Measurements from ENCODE around the gene ADIRF. TPM values are rescaled to one million over a fixed set of nuclear protein-coding genes. Genes with fewer than 3 reads are reported as not detected.
"Not testable (repeated sequence)": the region's sequence is repeated elsewhere in the genome, so short reads cannot be mapped to it uniquely, and the experiment has no call there.

Gene ADIRF
- total RNA-seq, 1 donor from 2014 or later, result not detected

GRCh38 chr10:86979977-86980448, 11.7 kb downstream of the ADIRF start:
- no peaks in the 10 kb centered on the region for H3K9me3 ChIP-seq (ENCODE audit: insufficient read depth, low read depth, low read length)
- no peaks in the 10 kb centered on the region for H3K27me3 Mint-ChIP-seq (ENCODE audit: low read depth, unreplicated experiment)
- H3K4me2 ChIP-seq (ENCODE audit: low read length), result no peak overlapping the region
- no peak overlapping the region for H3K27ac ChIP-seq (ENCODE audit: low read depth, low read length)
- FAIRE-seq (no peak), DNase-seq (ENCODE audit: low read depth) (no peak)
- H3K36me3 ChIP-seq (ENCODE audit: insufficient read depth, low read length), result no peaks in the 10 kb centered on the region
- H3K9me3 Mint-ChIP-seq (ENCODE audit: unreplicated experiment), result no peaks in the 10 kb centered on the region
- H3K9ac ChIP-seq (ENCODE audit: low read length), result no peak overlapping the region
- no peak overlapping the region for H3K4me3 Mint-ChIP-seq (ENCODE audit: unreplicated experiment)
- H3K36me3 Mint-ChIP-seq (ENCODE audit: low read depth, unreplicated experiment), result no peaks in the 10 kb centered on the region
- no peaks in the 10 kb centered on the region for H3K4me1 ChIP-seq (ENCODE audit: insufficient read depth, low read length)
- TF ChIP-seq CTCF (IDR thresholded peaks at IDR 0.05; ENCODE audit: insufficient read depth, low read depth, low read length), result no peak
- no peak for TF ChIP-seq EZH2 (IDR thresholded peaks at IDR 0.05; ENCODE audit: insufficient read depth, low read length)
- H3K27ac Mint-ChIP-seq (ENCODE audit: unreplicated experiment), result peak overlapping the region; percentile 26
- H2AFZ ChIP-seq (ENCODE audit: low read depth, low read length), result no peak overlapping the region
- no peaks in the 10 kb centered on the region for H3K27me3 ChIP-seq (ENCODE audit: insufficient read depth, low read length)
- H4K20me1 ChIP-seq (ENCODE audit: insufficient read depth, low read length), result no peaks in the 10 kb centered on the region
- no peak overlapping the region for H3K4me3 ChIP-seq (ENCODE audit: insufficient read depth, low read depth, low read length)
- peaks cover 10% of the 10 kb centered on the region for H3K4me1 Mint-ChIP-seq (ENCODE audit: low read depth, unreplicated experiment)
- H3K79me2 ChIP-seq (ENCODE audit: insufficient read depth, low read length), result no peaks in the 10 kb centered on the region

DNA sequence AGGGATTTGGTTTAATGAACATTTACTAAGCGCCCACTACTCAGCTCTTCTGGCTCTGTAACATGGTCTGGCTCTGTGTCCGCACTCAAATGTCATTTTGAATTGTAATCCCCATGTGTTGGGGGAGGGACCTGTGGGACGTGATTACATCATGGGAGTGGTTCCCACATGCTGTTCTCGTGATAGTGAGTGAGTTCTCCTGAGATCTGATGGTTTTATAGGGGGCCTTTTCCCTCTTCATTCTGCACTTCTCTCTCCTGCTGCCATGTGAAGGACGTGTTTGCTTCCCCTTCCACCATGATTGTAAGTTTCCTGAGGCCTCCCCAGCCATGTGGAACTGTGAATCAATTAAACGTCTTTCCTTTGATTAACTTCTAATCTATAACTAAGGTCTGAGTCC, 12.7 kb downstream of the ADIRF start:
- not testable (repeated sequence) for H3K9ac ChIP-seq (ENCODE audit: low read length); H3K27me3 Mint-ChIP-seq (ENCODE audit: low read depth, unreplicated experiment)

GRCh38 chr10:86981716-86982115, 13.4 kb downstream of the ADIRF start:
- Mint-ChIP-seq H3K36me3 (ENCODE audit: low read depth, unreplicated experiment) (no peaks in the 10 kb centered on the region), H3K9me3 (ENCODE audit: unreplicated experiment) (no peaks in the 10 kb centered on the region), H3K4me1 (ENCODE audit: low read depth, unreplicated experiment) (peaks cover 10% of the 10 kb centered on the region), H3K27me3 (ENCODE audit: low read depth, unreplicated experiment) (no peaks in the 10 kb centered on the region), H3K4me3 (ENCODE audit: unreplicated experiment) (no peak overlapping the region), H3K27ac (ENCODE audit: unreplicated experiment) (no peak overlapping the region)
- Histone ChIP-seq H3K79me2 (ENCODE audit: insufficient read depth, low read length) (no peaks in the 10 kb centered on the region), H3K27me3 (ENCODE audit: insufficient read depth, low read length) (no peaks in the 10 kb centered on the region), H3K4me1 (ENCODE audit: insufficient read depth, low read length) (no peaks in the 10 kb centered on the region), H3K27ac (ENCODE audit: low read depth, low read length) (no peak overlapping the region), H2AFZ (ENCODE audit: low read depth, low read length) (no peak overlapping the region), H3K36me3 (ENCODE audit: insufficient read depth, low read length) (no peaks in the 10 kb centered on the region), H3K4me2 (ENCODE audit: low read length) (no peak overlapping the region), H3K9me3 (ENCODE audit: insufficient read depth, low read depth, low read length) (no peaks in the 10 kb centered on the region), H4K20me1 (ENCODE audit: insufficient read depth, low read length) (no peaks in the 10 kb centered on the region), H3K9ac (ENCODE audit: low read length) (no peak overlapping the region), H3K4me3 (ENCODE audit: insufficient read depth, low read depth, low read length) (no peak overlapping the region)
- TF ChIP-seq CTCF (IDR thresholded peaks at IDR 0.05; ENCODE audit: insufficient read depth, low read depth, low read length), result no peak
- TF ChIP-seq EZH2 (IDR thresholded peaks at IDR 0.05; ENCODE audit: insufficient read depth, low read length), result no peak
- FAIRE-seq (no peak), DNase-seq (ENCODE audit: low read depth) (no peak)

More for the DNA sequence above, 12.7 kb downstream of the ADIRF start:
- H3K4me3 ChIP-seq (ENCODE audit: insufficient read depth, low read depth, low read length); H3K27me3 ChIP-seq (ENCODE audit: insufficient read depth, low read length); H3K79me2 ChIP-seq (ENCODE audit: insufficient read depth, low read length); H3K4me1 ChIP-seq (ENCODE audit: insufficient read depth, low read length); H3K9me3 Mint-ChIP-seq (ENCODE audit: unreplicated experiment); H3K36me3 ChIP-seq (ENCODE audit: insufficient read depth, low read length); H3K36me3 Mint-ChIP-seq (ENCODE audit: low read depth, unreplicated experiment); H3K27ac ChIP-seq (ENCODE audit: low read depth, low read length); H3K4me3 Mint-ChIP-seq (ENCODE audit: unreplicated experiment); H3K27ac Mint-ChIP-seq (ENCODE audit: unreplicated experiment); H3K4me2 ChIP-seq (ENCODE audit: low read length); H4K20me1 ChIP-seq (ENCODE audit: insufficient read depth, low read length); FAIRE-seq; H2AFZ ChIP-seq (ENCODE audit: low read depth, low read length); H3K9me3 ChIP-seq (ENCODE audit: insufficient read depth, low read depth, low read length); DNase-seq (ENCODE audit: low read depth): not testable (repeated sequence)
- peaks cover 10% of the 10 kb centered on the region for H3K4me1 Mint-ChIP-seq (ENCODE audit: low read depth, unreplicated experiment)

DNA sequence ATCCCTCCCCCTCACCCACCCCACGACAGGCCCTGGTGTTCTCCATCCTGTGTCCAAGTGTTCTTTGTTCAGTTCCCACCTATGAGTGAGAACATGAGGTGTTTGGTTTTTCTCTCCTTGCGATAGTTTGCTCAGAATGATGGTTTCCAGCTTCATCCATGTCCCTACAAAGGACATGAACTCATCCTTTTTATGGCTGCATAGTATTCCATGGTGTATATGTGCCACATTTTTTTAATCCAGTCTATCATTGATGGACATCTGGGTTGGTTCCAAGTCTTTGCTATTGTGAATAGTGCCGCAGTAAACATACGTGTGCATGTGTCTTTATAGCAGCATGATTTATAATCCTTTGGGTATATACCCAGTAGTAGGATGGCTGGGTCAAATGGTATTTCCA, 16.2 kb downstream of the ADIRF start:
- H3K79me2 ChIP-seq (ENCODE audit: insufficient read depth, low read length); H3K4me3 Mint-ChIP-seq (ENCODE audit: unreplicated experiment); H3K36me3 ChIP-seq (ENCODE audit: insufficient read depth, low read length); H3K4me1 Mint-ChIP-seq (ENCODE audit: low read depth, unreplicated experiment); FAIRE-seq; H3K9me3 ChIP-seq (ENCODE audit: insufficient read depth, low read depth, low read length); H3K27me3 ChIP-seq (ENCODE audit: insufficient read depth, low read length); H3K9me3 Mint-ChIP-seq (ENCODE audit: unreplicated experiment); H3K4me2 ChIP-seq (ENCODE audit: low read length); H4K20me1 ChIP-seq (ENCODE audit: insufficient read depth, low read length); H3K27ac Mint-ChIP-seq (ENCODE audit: unreplicated experiment); H2AFZ ChIP-seq (ENCODE audit: low read depth, low read length); DNase-seq (ENCODE audit: low read depth); H3K9ac ChIP-seq (ENCODE audit: low read length); H3K4me3 ChIP-seq (ENCODE audit: insufficient read depth, low read depth, low read length); H3K4me1 ChIP-seq (ENCODE audit: insufficient read depth, low read length); H3K27ac ChIP-seq (ENCODE audit: low read depth, low read length); H3K27me3 Mint-ChIP-seq (ENCODE audit: low read depth, unreplicated experiment); H3K36me3 Mint-ChIP-seq (ENCODE audit: low read depth, unreplicated experiment): not testable (repeated sequence)

Data from astrocyte (in vitro differentiated cells and primary cell).